ENCODE measurements around the gene LSM10.

- no peak for TF ChIP-seq CTCF (IDR thresholded peaks at IDR 0.05; ENCODE audit: insufficient read depth, low read length, poor library complexity, severe bottlenecking)
- TF ChIP-seq EZH2phosphoT487 (conservative IDR thresholded peaks at IDR 0.05; ENCODE audit: low read length), result no peak
These were observed 43.2 kb downstream of the LSM10 start for GRCh38 chr1:36354486-36354885.

Measured in SU-DHL-6 (cell line).